ENCODE results near the gene KIF18B. TPM values are rescaled to one million over a fixed set of nuclear protein-coding genes. Genes with fewer than 3 reads are reported as not detected.

Gene KIF18B
- total and polyA plus RNA-seq, 2 of the 13 experiments (the other 11 are each of a cell fraction or from before 2014, with no cell fraction given), result 15.2 to 15.3 TPM

DNA sequence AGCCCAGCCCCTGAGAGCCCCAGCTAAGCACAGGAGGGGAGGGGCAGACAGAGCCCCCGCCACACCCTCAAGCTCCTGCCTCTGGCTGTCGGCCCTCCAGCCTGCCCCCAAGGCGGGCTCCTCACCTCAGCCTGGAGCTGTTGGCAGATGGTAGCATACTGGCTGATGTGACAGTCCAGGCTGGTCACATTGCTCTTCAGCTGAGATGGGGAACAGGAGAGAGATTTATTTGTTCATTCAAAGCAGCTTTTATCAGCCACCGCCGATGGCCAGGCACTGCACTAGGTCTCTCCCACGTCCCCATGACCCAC is 14.8 kb downstream of the KIF18B start (continued):
- TF ChIP-seq, protein P1, sequence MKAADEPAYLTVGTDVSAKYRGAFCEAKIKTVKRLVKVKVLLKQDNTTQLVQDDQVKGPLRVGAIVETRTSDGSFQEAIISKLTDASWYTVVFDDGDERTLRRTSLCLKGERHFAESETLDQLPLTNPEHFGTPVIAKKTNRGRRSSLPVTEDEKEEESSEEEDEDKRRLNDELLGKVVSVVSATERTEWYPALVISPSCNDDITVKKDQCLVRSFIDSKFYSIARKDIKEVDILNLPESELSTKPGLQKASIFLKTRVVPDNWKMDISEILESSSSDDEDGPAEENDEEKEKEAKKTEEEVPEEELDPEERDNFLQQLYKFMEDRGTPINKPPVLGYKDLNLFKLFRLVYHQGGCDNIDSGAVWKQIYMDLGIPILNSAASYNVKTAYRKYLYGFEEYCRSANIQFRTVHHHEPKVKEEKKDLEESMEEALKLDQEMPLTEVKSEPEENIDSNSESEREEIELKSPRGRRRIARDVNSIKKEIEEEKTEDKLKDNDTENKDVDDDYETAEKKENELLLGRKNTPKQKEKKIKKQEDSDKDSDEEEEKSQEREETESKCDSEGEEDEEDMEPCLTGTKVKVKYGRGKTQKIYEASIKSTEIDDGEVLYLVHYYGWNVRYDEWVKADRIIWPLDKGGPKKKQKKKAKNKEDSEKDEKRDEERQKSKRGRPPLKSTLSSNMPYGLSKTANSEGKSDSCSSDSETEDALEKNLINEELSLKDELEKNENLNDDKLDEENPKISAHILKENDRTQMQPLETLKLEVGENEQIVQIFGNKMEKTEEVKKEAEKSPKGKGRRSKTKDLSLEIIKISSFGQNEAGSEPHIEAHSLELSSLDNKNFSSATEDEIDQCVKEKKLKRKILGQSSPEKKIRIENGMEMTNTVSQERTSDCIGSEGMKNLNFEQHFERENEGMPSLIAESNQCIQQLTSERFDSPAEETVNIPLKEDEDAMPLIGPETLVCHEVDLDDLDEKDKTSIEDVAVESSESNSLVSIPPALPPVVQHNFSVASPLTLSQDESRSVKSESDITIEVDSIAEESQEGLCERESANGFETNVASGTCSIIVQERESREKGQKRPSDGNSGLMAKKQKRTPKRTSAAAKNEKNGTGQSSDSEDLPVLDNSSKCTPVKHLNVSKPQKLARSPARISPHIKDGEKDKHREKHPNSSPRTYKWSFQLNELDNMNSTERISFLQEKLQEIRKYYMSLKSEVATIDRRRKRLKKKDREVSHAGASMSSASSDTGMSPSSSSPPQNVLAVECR (CRISPR knock-in tag; IDR thresholded peaks at IDR 0.05; ENCODE audit: borderline replicate concordance), result no peak
- TF ChIP-seq ZNF34 (CRISPR knock-in tag; IDR thresholded peaks at IDR 0.05; ENCODE audit: borderline replicate concordance) (no peak), ZNF850 (CRISPR knock-in tag; conservative IDR thresholded peaks at IDR 0.05) (no peak), PHF8 (CRISPR knock-in tag; IDR thresholded peaks at IDR 0.05) (no peak), NR1H2 (CRISPR knock-in tag; IDR thresholded peaks at IDR 0.05; ENCODE audit: borderline replicate concordance, low read depth) (no peak), ZNF24 (IDR thresholded peaks at IDR 0.05) (no peak), HNF1A (IDR thresholded peaks at IDR 0.05; ENCODE audit: low read depth) (no peak), HNF1A (CRISPR knock-in tag; IDR thresholded peaks at IDR 0.05; ENCODE audit: borderline replicate concordance) (no peak), ZNF713 (CRISPR knock-in tag; IDR thresholded peaks at IDR 0.05) (no peak)
- TF ChIP-seq, protein P2, sequence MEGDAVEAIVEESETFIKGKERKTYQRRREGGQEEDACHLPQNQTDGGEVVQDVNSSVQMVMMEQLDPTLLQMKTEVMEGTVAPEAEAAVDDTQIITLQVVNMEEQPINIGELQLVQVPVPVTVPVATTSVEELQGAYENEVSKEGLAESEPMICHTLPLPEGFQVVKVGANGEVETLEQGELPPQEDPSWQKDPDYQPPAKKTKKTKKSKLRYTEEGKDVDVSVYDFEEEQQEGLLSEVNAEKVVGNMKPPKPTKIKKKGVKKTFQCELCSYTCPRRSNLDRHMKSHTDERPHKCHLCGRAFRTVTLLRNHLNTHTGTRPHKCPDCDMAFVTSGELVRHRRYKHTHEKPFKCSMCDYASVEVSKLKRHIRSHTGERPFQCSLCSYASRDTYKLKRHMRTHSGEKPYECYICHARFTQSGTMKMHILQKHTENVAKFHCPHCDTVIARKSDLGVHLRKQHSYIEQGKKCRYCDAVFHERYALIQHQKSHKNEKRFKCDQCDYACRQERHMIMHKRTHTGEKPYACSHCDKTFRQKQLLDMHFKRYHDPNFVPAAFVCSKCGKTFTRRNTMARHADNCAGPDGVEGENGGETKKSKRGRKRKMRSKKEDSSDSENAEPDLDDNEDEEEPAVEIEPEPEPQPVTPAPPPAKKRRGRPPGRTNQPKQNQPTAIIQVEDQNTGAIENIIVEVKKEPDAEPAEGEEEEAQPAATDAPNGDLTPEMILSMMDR (CRISPR knock-in tag; IDR thresholded peaks at IDR 0.05), result no peak
- TF ChIP-seq, protein P3, sequence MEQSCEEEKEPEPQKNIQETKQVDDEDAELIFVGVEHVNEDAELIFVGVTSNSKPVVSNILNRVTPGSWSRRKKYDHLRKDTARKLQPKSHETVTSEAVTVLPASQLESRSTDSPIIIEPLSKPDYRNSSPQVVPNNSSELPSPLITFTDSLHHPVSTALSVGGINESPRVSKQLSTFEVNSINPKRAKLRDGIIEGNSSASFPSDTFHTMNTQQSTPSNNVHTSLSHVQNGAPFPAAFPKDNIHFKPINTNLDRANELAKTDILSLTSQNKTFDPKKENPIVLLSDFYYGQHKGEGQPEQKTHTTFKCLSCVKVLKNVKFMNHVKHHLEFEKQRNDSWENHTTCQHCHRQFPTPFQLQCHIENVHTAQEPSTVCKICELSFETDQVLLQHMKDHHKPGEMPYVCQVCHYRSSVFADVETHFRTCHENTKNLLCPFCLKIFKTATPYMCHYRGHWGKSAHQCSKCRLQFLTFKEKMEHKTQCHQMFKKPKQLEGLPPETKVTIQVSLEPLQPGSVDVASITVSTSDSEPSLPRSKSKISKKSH (CRISPR knock-in tag; IDR thresholded peaks at IDR 0.05; ENCODE audit: borderline replicate concordance), result no peak
